AG09319 (cell line): Measurements from ENCODE around the gene DLGAP1.

Experiments
- DNase-seq: peaks from one replicate; pipeline ENCODE4 v3.0.0-alpha.2; 2010; ENCODE audit warnings: low read depth; ENCODE audit errors: extremely low read depth
- TF ChIP-seq, protein P1 (sequence below): IDR thresholded peaks from 2 replicates; pipeline ENCODE4 v1.5.1; 2011; ENCODE audit warnings: low read depth, mild to moderate bottlenecking, inconsistent platforms, low read length, moderate library complexity

The DLGAP1 gene

DNA sequence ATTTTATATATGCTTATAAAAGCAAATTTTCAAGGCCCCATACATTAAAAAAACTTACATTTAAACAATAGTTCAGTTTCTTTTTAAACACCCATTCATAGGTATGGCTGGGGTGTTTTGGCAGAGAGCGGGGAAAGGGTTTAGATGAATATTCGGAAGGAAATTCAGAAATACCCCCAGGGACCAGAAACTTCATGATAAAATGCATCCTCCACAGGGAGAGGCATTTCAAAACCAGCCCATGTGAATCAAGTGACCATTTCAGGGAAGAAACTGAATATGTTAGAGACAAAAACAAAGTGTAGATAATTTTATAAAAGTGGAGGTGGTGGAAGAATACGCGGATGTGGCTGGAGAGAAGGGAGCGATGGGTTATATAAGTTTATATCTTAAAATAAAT is 678.0 kb downstream of the DLGAP1 start:
- DNase-seq = no peak
- TF ChIP-seq, protein P1, sequence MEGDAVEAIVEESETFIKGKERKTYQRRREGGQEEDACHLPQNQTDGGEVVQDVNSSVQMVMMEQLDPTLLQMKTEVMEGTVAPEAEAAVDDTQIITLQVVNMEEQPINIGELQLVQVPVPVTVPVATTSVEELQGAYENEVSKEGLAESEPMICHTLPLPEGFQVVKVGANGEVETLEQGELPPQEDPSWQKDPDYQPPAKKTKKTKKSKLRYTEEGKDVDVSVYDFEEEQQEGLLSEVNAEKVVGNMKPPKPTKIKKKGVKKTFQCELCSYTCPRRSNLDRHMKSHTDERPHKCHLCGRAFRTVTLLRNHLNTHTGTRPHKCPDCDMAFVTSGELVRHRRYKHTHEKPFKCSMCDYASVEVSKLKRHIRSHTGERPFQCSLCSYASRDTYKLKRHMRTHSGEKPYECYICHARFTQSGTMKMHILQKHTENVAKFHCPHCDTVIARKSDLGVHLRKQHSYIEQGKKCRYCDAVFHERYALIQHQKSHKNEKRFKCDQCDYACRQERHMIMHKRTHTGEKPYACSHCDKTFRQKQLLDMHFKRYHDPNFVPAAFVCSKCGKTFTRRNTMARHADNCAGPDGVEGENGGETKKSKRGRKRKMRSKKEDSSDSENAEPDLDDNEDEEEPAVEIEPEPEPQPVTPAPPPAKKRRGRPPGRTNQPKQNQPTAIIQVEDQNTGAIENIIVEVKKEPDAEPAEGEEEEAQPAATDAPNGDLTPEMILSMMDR = no peak

DNA sequence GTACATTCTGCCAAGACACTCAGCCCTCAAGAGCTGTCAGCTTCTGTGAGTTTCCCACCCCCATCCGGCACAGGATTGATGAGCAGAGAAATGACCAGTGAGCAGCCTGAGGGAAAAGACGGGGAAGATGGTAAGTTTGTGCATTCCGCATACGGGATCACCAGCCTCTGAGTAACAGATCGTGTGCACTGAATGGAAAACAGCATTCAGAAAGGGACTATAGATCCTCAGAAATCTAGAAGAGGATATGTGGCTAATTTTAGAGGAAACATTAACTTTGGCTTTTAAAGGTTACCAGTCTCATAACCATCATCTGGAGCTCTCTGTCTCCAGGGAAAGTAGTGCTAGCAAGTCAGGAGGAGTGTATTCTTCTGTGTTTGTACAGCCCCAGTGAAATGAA is 679.1 kb downstream of the DLGAP1 start:
- no peak for DNase-seq
- TF ChIP-seq, protein P1 = no peak

DNA sequence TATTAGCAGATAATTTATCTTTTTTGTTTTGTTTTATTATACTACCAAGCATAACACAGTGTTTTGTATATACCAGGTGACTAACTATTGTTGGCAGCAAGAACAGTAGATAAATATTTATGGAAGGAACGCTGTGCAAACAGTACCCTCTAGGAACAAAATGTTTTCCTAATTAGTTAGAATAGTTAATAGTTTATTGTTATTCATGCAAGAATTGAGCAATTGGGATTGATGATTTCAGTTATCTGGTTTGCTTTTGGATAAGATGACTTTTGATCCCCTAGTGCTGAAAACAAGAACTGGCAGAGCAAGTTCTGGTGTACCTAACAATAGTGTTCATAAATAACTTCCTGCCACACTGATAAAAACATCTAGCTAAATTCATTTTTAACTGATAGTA is 681.8 kb downstream of the DLGAP1 start:
- DNase-seq = no peak
- TF ChIP-seq, protein P1 = no peak; the same call in 1 of the 2 replicates

DNA sequence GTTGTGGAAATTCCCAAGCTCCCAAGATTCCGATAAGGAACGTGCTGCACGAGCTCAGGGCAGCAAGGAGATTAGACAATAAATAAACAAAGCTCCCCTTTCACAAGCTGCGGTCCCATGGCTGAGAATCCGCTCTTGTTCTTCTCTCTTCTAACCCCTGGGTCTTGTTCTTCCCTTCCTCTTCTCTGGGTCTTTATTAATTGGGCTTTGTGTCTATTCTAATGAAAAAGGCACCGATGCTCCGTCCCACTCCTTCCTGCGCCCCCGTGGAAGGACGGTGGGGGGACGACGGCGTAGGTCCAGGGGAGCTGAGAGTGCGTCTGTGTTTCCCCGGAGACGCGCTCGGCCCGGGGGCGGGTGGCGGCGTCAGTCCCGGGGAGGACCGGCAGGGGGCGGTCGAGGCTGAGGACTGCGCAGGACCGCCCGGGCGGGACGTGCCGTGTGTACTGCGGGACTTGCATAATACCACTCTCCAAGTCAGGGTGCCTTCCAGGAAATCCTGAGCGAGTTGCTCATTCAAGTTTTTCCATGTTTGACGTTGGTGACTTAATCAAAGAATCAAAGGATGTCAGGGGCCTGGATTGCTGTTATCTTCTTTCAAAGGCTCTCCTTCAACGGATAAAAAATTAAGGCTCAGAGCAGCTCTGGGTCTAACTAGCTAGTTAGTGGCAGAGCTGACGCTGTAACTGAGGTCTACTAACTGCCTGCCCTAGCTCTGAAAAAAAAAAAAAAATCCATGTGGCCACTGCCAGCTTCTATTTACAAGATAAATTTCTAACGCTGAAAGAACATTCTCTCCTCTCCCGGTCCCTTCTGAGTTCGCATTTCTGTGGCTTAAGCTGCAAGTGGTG is 683.8 kb downstream of the DLGAP1 start:
- TF ChIP-seq, protein P1 = peak; percentile 76
- peak; percentile 83 for DNase-seq

DNA sequence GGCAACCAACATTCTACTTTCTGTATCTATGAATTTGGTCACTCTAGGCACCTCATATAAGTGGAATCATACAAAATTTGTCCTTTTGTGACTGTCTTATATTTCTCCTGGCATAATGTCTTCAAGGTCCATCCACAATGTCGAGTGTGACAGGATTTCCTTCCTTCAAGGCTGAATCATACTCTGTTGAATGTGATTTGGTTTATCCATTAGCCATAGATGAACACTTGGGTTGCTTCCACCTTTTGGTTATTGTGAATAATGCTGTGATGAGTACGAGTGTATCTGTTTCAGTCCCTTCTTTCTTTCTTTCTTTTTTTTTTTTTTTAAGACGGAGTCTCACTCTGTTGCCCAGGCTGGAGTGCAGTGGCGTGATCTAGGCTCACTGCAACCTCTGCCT is 693.8 kb downstream of the DLGAP1 start:
- TF ChIP-seq, protein P1 = no peak
- no peak for DNase-seq

DNA sequence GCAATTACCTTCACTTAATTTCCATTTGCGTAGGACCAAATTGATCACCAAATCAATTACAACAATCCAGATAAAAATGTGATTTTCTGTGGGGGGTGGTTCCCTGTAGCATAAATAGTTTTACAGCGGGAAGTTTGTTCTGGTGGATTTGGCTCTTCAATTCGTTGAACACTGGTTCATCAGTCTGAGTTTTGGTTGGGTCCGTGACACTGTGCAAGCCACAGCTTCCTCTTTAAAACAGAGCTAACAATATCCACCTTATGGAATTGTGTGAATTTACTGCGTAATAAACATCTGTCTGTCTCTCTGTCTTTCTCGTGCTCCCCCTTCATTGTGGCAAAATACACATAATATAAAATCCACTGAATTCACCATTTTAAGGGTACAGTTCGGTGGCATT is 694.4 kb downstream of the DLGAP1 start:
- TF ChIP-seq, protein P1 = no peak

DNA sequence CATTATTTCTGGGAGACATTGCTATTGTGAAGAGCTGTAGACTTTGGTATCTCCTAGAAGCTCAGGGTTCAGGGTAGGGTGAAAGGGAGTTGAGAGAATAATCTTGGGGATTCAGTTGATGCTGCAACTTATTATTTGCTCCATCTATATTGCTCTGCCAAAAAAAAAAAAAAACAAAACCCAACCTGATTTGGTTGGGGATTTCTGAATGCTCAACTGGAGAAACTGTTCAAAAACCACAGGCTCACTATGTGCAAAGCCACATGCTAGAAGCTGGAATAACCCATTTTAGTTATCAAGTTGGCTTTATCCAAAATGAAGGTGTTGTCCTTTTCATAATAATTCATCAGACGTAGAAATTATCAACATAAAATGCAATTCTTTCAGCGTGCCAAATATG is 696.0 kb downstream of the DLGAP1 start:
- DNase-seq = no peak
- TF ChIP-seq, protein P1 = no peak

More for the DNA sequence above, 694.4 kb downstream of the DLGAP1 start:
- no peak for DNase-seq
